GM18505 (cell line): ENCODE measurements around the gene CASP7.
"Not testable (repeated sequence)": the region's sequence is repeated elsewhere in the genome, so short reads cannot be mapped to it uniquely, and the experiment has no call there.

Source experiments
- ATAC-seq: cut with Tn5 transposase; IDR thresholded peaks from one replicate; pipeline ENCODE4 v1.9.1; 2021; ENCODE audit not compliant: unreplicated experiment
- POLR2A ChIP-seq: IDR thresholded peaks from 4 replicates; pipeline ENCODE4 v1.6.1; 2011; ENCODE audit warnings: borderline replicate concordance; ENCODE audit not compliant: insufficient read depth, insufficient read length; ENCODE audit errors: extremely low read depth

CASP7 gene

DNA sequence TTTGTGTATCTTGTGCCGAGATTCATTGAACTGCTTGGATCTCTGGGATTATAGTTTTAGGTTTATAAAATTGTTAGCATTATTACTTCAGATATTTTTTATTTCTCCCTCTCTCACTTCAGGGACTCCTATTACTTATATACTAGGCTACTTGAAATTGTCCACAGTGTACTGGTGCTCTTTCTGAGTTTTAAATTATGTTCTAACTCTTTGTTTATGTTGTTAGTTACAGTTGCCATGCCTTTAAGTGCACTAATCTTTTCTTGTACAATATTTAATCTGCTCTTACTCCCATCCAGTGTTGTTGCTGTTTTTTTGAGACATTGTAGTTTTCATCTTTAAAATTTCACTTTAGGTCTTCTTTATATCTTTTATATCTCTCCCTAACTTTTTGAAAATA is 84.9 kb downstream of the CASP7 start:
- no peak for ATAC-seq

GRCh38 chr10:113765910-113766309 is 86.2 kb downstream of the CASP7 start:
- TF ChIP-seq POLR2A: no peak
- ATAC-seq: no peak

More for the DNA sequence above, 84.9 kb downstream of the CASP7 start:
- no peak for TF ChIP-seq POLR2A

DNA sequence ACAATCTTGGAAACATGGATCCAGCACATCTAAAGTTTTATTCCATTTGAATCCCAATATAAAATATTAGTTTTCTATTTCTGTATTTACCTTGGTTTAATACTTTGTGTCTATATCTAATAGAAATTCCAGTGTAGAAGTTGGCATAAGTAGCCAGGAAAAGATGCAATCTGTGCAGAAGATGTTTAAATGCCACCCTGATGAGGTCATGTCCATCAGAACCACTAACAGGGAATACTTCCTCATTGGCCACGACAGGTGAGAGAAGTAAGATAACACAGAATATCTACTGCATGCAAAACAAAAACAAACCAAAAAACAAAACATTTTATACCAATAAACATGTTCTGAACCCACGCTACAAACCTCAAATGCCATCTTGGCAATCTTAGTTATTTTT is 87.5 kb downstream of the CASP7 start:
- TF ChIP-seq POLR2A: no peak
- no peak for ATAC-seq

GRCh38 chr10:113770346-113770745 is 90.6 kb downstream of the CASP7 start:
- no peak for ATAC-seq
- TF ChIP-seq POLR2A: no peak

DNA sequence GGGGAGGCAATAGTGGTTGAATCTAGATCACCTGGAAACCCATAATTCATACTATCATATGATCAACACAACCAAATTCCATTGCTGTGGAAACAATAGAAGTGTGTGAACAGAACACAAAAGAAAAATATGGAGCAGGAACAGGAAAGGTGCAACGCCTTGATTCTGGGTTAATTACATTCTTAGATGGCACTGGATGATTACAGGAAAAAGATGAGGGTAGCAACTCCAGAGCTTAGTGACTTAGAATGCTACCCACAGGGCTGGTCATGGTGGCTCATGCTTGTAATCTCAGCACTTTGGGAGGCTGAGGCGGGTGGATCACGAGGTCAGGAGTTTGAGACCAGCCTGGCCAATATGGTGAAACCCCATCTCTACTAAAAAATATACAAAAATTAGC is 91.4 kb downstream of the CASP7 start:
- not testable (repeated sequence) for ATAC-seq

DNA sequence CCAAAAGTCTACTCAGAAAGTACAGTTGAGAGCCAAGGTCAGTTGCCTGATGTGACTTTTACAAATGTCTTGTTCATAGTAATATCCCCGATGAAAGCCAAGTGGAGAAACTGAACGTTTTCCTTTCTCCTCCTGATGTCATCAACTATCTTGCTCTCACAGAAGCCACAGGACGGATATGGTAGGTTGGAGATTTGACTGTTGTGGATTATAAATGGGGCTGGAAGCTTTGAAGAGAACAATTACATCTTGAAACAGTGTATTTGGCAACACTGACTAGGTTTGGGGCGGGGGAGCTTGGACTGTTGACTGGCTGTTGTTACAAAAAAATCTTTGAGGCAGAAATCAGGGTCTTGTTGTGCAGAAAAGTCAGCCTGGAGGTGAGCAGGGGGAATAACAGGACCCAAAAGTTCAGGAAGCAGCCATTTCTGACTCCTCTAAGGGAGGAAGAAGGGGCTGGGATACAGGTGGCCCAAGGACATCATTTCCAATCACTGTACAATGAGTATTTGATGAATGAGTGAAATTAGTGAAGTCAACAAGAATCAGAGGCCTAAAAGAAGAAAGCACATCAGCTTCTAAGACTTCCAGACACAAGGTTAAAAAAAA is 96.1 kb downstream of the CASP7 start:
- no peak for TF ChIP-seq POLR2A
- no peak for ATAC-seq

- ATAC-seq: no peak
- no peak for TF ChIP-seq POLR2A
Measured at GRCh38 chr10:113776553-113776952, 96.8 kb downstream of the CASP7 start.
